ENCODE results near the gene DHRS12.
"Not testable (repeated sequence)": the region's sequence is repeated elsewhere in the genome, so short reads cannot be mapped to it uniquely, and the experiment has no call there.

- TF ChIP-seq, protein P1, sequence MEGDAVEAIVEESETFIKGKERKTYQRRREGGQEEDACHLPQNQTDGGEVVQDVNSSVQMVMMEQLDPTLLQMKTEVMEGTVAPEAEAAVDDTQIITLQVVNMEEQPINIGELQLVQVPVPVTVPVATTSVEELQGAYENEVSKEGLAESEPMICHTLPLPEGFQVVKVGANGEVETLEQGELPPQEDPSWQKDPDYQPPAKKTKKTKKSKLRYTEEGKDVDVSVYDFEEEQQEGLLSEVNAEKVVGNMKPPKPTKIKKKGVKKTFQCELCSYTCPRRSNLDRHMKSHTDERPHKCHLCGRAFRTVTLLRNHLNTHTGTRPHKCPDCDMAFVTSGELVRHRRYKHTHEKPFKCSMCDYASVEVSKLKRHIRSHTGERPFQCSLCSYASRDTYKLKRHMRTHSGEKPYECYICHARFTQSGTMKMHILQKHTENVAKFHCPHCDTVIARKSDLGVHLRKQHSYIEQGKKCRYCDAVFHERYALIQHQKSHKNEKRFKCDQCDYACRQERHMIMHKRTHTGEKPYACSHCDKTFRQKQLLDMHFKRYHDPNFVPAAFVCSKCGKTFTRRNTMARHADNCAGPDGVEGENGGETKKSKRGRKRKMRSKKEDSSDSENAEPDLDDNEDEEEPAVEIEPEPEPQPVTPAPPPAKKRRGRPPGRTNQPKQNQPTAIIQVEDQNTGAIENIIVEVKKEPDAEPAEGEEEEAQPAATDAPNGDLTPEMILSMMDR (IDR thresholded peaks at IDR 0.05; ENCODE audit: low read depth, low read length): not testable (repeated sequence)
- TF ChIP-seq EZH2phosphoT487 (IDR thresholded peaks at IDR 0.05; ENCODE audit: low read depth): not testable (repeated sequence)
Measured at GRCh38 chr13:51824712-51825111, 20.7 kb upstream of the DHRS12 start.

All from OCI-LY3 (cell line).